ENCODE measurements around the gene PPM1B. TPM values are rescaled to one million over a fixed set of nuclear protein-coding genes. Genes with fewer than 3 reads are reported as not detected.

The PPM1B gene
- total and polyA plus RNA-seq, 2 of the 4 experiments (the other 2 are of a cell fraction) = 13.4 to 14.7 TPM

DNA sequence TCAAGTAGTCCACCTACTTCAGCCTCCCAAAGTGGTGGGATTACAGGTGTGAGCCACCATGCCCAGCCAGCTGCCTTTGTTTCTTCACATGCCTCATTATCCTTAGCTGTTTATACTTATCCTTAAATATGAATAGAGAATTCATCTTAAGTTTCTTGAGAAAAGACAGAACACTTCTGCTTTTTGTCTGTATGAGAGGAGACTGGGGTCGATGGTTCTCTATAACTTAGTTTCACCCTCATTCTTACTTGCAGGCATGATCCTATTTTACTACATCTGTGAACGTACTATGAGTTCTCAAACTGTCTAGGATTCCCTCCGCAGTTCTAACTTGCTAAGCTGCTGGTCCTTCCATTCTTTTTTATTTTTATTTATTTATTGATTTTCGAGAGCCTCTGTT, 20.4 kb downstream of the PPM1B start:
- Histone ChIP-seq H3K4me3 (ENCODE audit: insufficient read depth, low read depth, low read length) (no peak overlapping the region), H3K14ac (replicated peaks; ENCODE audit: low read depth, low read length) (no peak overlapping the region), H4K8ac (ENCODE audit: low read depth in 2 of 2, low read length in 2 of 2) (no peak overlapping the region), H2AK9ac (replicated peaks; ENCODE audit: low read depth, low read length, poor library complexity) (no peak overlapping the region), H3K9me1 (ENCODE audit: insufficient read depth, low read length) (no peaks in the 10 kb centered on the region), H3K27ac (ENCODE audit: insufficient read depth, low read length) (no peak overlapping the region), H2BK5ac (ENCODE audit: low read depth, low read length, poor library complexity, severe bottlenecking) (no peak overlapping the region), H4K20me1 (ENCODE audit: insufficient read depth, low read length) (peaks cover 23% of the 10 kb centered on the region; the same call in 1 of the 2 replicates), H3K56ac (ENCODE audit: extremely low read depth, insufficient read depth, low read length) (no peak overlapping the region), H3K4ac (ENCODE audit: low read depth, low read length) (no peak overlapping the region), H2BK15ac (ENCODE audit: low read depth, low read length) (no peak overlapping the region), H2BK20ac (ENCODE audit: low read depth, low read length) (no peak overlapping the region), H3K9me3 (ENCODE audit: control insufficient read depth, insufficient read depth, low read length) (no peaks in the 10 kb centered on the region), H2BK120ac (ENCODE audit: low read depth, low read length) (no peak overlapping the region), H3K4me2 (ENCODE audit: low read depth, low read length) (no peak overlapping the region), H3K23ac (ENCODE audit: low read depth, low read length) (no peak overlapping the region), H3K27me3 (ENCODE audit: control insufficient read depth, insufficient read depth, low read length) (no peaks in the 10 kb centered on the region), H3K9ac (ENCODE audit: low read depth, low read length) (no peak overlapping the region), H3K18ac (ENCODE audit: low read depth, low read length) (no peak overlapping the region), H3K4me1 (ENCODE audit: control insufficient read depth, insufficient read depth, low read length) (no peaks in the 10 kb centered on the region), H4K5ac (ENCODE audit: low read depth, low read length) (no peak overlapping the region), H2AFZ (replicated peaks; ENCODE audit: low read length, poor library complexity) (no peak overlapping the region), H4K91ac (ENCODE audit: insufficient read depth, low read depth, low read length) (no peak overlapping the region), H2AK5ac (ENCODE audit: low read depth, low read length) (no peak overlapping the region), H3K36me3 (ENCODE audit: control insufficient read depth, insufficient read depth, low read length) (no peaks in the 10 kb centered on the region), H3K79me1 (ENCODE audit: low read depth in 1 of 2, low read length in 2 of 2) (peaks cover 16 to 61% of the 10 kb centered on the region in 2 experiments)
- in situ Hi-C loops (cut with MboI; ENCODE audit: low sequenced_read_pairs) = no loop called here
- ChIA-PET POLR2A (ENCODE audit: unreplicated experiment) (no interaction called here), CTCF (no interaction called here)
- BruUV-seq (replicated peaks) = no TSS peak
- ATAC-seq (ENCODE audit: low read depth) (no peak), DNase-seq (no peak)
- dilution Hi-C loops (cut with HindIII; ENCODE audit: low sequenced_read_pairs, unreplicated experiment) = no loop called here
- TF ChIP-seq NFE2L2 (IDR thresholded peaks at IDR 0.05; ENCODE audit: low read depth, low read length) = no peak
- no peak for TF ChIP-seq RFX5 (IDR thresholded peaks at IDR 0.05; ENCODE audit: low read depth, low read length)
- no peak for TF ChIP-seq MAFK (IDR thresholded peaks at IDR 0.05; ENCODE audit: low read depth, low read length)
- intact Hi-C loops (cut with micrococcal nuclease) = no loop called here
- no CpG with 5 or more reads among the region's 4 CpGs for WGBS, 2 experiments (ENCODE audit: extremely low coverage in 2 of 2, insufficient read length in 1 of 2)

Data from IMR-90 (cell line).